Adrenal gland (tissue), 5 donors: ENCODE results near the gene MAP7D1.

Source experiments
- CTCF ChIP-seq, 6 experiments: fragments of 450-650 bp in 4 of 6; fragments of 200-600 bp in 2 of 6; sonication (generic) in 1 of 6; IDR thresholded peaks; 1 replicate in 5 of 6; 2 replicates in 1 of 6; pipeline versions ENCODE4 v1.5.1 to v1.8.0; 2016 to 2021; ENCODE audit warnings: antibody characterized with exemption in 6 of 6, mild to moderate bottlenecking in 2 of 6, moderate library complexity in 1 of 6
- POLR2A ChIP-seq, 2 donors: fragments of 450-650 bp; IDR thresholded peaks; one replicate each; pipeline ENCODE4 v1.6.1; 2017; ENCODE audit warnings: antibody characterized with exemption in 2 of 2, mild to moderate bottlenecking in 2 of 2, moderate library complexity in 1 of 2
- donor health status: DM: no; HTN: no; CAD: no.

GRCh38 chr1:36109041-36109679 lies 46.8 kb upstream of the MAP7D1 start:
- TF ChIP-seq CTCF (IDR thresholded peaks at IDR 0.05) (no peak), POLR2A (IDR thresholded peaks at IDR 0.05) (no peak)
